GM18517 (cell line): Measurements from ENCODE around the gene LY6G6F.

Experiments
- ATAC-seq: cut with Tn5 transposase; IDR thresholded peaks from one replicate; pipeline ENCODE4 v1.9.1; 2021; ENCODE audit warnings: mild to moderate bottlenecking, moderate library complexity; ENCODE audit not compliant: unreplicated experiment

Gene LY6G6F

GRCh38 chr6:31676322-31676903 is 30.3 kb upstream of the LY6G6F start:
- no peak for ATAC-seq

DNA sequence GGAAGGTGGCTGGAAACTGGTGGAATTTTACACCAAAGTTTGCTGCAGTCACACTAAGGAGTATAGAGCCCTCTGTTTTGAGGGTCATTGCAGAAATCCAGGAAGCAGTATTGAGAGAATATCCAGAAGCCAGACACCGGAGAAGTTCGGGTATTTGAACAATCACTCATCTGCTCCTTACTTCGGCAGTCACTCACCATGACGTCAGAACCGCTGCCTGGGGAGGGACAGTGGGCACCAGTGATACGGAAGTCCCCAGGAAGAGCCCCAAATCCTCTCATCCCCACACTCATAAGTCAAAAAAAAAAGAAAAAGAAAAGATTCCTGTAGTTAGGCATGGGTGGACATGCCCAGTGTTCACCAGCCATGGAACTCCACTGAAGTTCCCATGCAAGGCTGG is 29.8 kb upstream of the LY6G6F start:
- ATAC-seq = no peak

GRCh38 chr6:31677955-31678354 is 28.7 kb upstream of the LY6G6F start:
- ATAC-seq = no peak

GRCh38 chr6:31680226-31681134 is 26.2 kb upstream of the LY6G6F start, which contains the start of gene LY6G5C:
TSS of gene LY6G5C (minus strand) at chr6:31681067. CDS start at chr6:31680373, 694 bp downstream.
- no peak for ATAC-seq

DNA sequence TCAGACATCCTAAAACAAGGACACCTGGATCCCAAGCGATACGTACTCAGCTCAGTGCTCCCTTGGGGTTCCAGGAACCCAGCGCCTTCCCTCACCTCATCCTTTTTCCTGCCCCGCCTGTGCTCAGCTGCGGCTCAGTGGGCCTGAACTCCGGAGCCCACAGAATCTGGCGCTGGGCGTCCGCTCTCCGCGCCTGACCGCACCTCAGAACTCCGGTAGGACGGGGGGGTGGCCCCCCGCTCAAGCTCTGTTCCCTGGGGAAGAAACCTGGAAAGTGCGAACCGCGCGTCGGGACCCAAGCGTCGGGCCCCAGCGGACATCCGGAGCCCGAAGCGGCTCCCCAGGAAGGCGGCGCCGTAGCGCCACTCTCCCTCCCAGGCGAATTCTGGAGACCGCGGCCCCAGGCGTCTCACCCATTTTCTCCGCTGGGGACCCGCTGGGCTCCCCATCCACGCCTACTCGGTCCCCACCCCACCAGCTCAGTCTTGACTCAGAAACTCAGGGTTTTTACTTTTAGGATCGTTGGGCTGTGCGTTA is 25.5 kb upstream of the LY6G6F start:
- ATAC-seq = no peak

GRCh38 chr6:31683591-31683990 is 23.1 kb upstream of the LY6G6F start:
- no peak for ATAC-seq

DNA sequence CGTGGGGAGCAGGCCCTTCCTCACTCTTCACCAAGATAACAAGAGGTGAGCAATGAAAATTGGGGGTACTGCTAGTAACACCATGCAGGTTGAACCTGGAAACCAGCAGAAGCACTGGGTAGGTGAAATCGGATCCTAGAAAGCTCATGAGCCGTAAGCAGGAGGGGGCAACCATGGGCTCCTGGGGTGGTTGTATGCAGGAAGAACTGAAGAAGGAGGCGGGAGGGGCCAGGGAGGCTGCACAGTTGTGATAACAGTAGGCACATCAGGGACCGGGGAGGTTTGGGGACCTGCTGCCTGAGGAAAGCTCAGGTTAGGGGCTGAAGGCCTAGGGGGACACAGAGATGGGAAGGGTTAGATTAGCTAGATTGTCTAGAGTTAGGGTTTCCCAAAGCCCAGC is 20.2 kb upstream of the LY6G6F start:
- no peak for ATAC-seq

DNA sequence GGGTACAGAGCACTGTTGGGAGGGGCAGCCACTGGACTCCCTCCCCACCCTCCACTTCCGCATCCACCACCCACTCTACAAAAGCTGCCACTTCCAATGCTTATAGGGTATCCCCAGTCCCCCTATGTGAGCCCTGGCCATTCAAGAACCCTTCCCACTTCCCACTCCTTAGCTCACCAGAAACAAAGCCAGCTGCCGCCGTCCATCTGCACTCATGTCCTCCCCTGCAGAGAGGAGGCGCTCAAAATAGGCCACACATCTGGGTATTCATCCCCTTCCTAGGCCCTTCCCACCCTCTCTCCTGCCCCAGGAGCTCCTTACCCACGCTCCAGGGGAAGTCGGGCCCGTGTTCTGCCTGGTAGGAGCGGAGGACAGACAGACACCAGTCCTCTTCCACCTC is 19.3 kb upstream of the LY6G6F start:
- ATAC-seq = no peak

- no peak for ATAC-seq
Measured at GRCh38 chr6:31687860-31688693, 18.6 kb upstream of the LY6G6F start.

DNA sequence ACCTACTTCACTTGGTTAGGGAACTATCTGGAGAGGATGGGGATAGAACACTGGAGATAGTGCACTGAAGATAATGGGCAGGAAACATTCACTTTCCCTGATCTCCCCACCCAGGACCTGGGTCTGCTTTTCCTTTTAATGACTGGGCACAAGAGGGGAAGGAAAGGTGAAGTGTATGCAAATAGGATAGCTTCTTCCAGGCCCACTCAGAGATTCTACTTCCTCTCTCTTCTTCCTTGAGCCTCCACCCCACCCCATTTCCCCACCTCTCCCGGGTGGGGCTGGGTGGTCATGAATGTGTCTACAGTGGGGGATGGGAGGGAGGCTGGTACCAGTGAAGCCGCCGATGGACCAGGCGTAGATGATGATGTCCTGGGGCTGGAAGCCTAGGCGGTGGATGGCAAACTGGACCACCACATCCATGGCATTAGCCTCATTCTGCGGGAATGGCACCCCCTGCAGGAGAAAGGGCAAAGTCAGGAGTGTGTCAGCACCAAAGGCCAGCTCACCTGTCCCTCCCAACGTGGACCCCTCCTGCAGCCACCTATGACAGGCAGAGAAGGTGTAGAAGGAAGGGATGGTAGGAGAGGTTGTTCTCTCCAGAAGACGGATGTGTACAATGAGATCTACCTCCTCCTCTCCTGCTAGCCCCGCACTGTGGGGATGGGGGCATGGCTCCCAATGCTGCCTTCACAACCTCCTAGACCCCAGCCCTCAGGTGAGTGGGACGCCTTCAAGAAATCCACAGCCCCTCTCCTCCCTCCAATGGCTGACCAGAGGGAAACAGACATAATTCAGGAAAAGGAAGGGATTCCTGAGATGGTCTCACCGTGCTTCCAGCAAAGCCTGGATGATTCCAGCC is 17.2 kb upstream of the LY6G6F start:
- no peak for ATAC-seq

DNA sequence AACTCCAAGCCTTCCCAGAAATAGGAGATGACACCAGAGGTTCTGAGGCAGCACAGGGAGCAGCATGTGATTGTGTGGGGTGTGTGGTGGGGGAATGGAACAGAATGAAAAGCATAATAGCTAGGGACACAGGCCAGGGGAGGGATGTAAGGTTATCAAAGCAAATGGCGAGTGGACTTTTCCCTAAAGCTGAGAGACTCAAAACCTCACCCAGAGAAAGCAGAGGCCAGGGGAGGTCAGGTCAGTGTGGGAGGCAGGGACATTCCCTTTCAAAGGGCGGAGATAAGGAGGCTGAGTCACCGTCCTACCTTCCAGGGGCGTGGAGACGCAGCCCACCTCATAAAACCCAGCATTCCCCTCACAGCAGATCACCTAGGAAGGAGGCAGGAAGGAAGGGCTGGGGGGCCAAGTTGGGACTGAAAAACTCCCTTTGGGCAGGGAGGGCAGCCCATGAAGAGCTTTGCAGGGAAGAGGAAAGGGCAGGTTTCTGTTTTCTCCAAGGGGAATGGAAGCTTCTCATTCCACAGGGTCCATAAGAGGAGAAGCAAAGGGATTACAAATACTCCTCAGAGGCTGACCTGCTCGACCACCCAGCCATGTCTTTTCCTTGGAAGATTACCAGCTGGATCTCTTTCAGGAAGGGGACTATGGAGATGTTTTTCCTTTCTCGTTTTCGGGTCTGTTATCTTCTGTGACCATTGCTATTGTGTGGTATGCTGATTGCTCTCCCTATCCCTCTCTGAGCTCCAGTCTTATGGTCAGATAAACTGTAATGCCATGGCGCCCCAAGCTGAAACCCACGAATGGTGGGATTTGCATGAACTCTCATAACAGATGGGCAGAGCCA is 16.2 kb upstream of the LY6G6F start:
- no peak for ATAC-seq

DNA sequence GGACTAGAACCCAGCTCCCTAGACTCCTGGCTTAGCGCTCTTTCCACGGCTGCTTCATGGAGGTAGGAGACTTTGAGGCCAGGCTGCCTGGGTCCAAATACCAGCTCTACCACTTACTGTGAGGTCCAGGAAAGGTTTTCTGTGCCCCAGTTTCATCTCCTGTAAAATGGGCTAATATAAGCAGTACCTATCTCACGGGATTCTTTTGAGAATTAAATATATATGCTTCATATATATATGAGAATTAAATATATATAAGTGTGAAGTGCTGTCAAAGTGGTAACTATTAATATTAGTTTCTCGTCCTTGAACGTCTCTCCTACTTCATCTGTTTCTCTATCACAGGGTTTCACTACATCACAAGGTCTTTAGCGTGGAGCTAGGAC is 15.6 kb upstream of the LY6G6F start:
- ATAC-seq = no peak

GRCh38 chr6:31691564-31692108 is 15.0 kb upstream of the LY6G6F start:
- ATAC-seq = no peak

- ATAC-seq = no peak
Measured at GRCh38 chr6:31692353-31692752, 14.3 kb upstream of the LY6G6F start.

GRCh38 chr6:31692886-31693285 is 13.8 kb upstream of the LY6G6F start:
- ATAC-seq = no peak

DNA sequence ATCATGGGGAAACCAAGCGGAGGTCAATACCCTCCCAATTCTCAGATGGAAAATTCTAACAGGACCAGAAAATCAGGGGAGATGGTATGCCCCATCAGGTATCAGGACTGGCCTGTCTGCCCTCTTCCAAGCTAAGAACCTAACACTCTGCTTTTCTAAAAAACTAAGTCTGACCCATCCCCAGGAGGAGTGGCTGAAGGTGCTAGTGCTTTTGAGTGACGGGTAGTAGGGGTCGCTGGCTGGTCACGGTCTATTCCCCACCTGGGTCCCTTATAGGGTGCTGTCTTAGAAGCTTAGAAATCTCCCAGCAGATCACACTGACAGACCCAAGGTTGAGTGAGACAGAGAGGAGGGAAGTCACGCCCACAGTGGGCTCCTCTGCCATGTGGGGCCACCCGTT is 13.1 kb upstream of the LY6G6F start:
- ATAC-seq = no peak

- ATAC-seq = no peak
Measured at GRCh38 chr6:31697555-31697954, 9.1 kb upstream of the LY6G6F start.

DNA sequence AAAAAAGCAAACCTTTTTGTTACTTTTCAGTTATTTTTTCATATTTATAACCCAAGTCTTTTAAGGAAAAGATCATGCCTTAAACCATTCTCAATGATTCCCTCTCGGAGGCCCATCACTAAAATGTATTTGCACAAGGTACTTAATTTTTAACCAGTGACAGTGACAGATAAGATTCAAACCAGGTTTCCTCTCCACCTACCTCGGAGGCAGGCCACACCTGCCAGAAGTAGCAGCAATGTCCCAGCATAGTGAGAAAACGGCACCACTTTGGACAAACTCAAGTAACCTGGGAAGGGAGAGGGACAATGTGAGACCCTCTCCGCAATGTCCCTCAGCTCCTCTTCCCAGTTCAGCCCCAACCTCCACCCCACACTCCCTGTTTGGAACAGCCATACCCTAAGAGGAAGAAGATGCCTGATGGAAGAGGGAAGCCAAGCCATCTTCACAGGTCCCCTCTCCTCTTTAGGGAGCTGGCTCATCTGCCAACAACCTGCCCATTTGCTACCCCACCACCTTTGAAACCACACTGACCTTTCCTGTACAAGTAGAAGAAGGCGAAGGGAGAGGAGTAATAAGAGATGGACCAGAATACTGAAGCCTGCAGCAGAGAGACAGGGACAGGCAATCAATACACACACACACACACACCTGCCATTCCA is 5.8 kb upstream of the LY6G6F start:
- ATAC-seq = no peak
